Measurements from ENCODE around the gene CALR. TPM values are rescaled to one million over a fixed set of nuclear protein-coding genes. Genes with fewer than 3 reads are reported as not detected.
"Not testable (repeated sequence)": the region's sequence is repeated elsewhere in the genome, so short reads cannot be mapped to it uniquely, and the experiment has no call there.

Gene CALR
- polyA plus RNA-seq, 1 donor (not counting 4 experiments of a cell fraction or from before 2014, with no cell fraction given), result 899 TPM

GRCh38 chr19:12955996-12956395, 17.6 kb downstream of the CALR start:
- Histone ChIP-seq H3K4me3 (ENCODE audit: control insufficient read depth in 2 of 3, extremely low read depth in 1 of 3, insufficient read depth in 2 of 3, low read depth in 1 of 3, low read length in 3 of 3) (peak overlapping the region; percentile 84 to 92 (median 89)), H4K20me1 (ENCODE audit: control insufficient read depth, extremely low read depth, insufficient read depth, low read length) (no peaks in the 10 kb centered on the region), H3K36me3 (ENCODE audit: control insufficient read depth in 2 of 2, extremely low read depth in 1 of 2, insufficient read depth in 2 of 2, low read length in 2 of 2) (peaks cover 18% of the 10 kb centered on the region in 2 experiments), H3K4me2 (ENCODE audit: control insufficient read depth, extremely low read depth, insufficient read depth, low read depth, low read length) (peak overlapping the region; percentile 93), H3K9me1 (ENCODE audit: control insufficient read depth, extremely low read depth, insufficient read depth, low read length) (peaks cover 2% of the 10 kb centered on the region), H3K27me3 (ENCODE audit: control insufficient read depth, extremely low read depth, insufficient read depth, low read length) (no peaks in the 10 kb centered on the region), H3K27ac (ENCODE audit: control insufficient read depth, insufficient read depth, low read length) (peak overlapping the region; percentile 80), H3K4me1 (ENCODE audit: control insufficient read depth, extremely low read depth, insufficient read depth, low read length) (peaks cover 26% of the 10 kb centered on the region), H3K9me3 (ENCODE audit: control insufficient read depth, low read depth, low read length) (no peaks in the 10 kb centered on the region), H3K9ac (ENCODE audit: control insufficient read depth, extremely low read depth, insufficient read depth, low read length) (peak overlapping the region; percentile 90), H2AFZ (ENCODE audit: control insufficient read depth, low read length) (no peak overlapping the region), H3K79me2 (ENCODE audit: control insufficient read depth, insufficient read depth, low read length) (peaks cover 37% of the 10 kb centered on the region)
- FAIRE-seq, result no peak
- dilution Hi-C loops (cut with MboI; ENCODE audit: extremely low pct_ligation_motif_present, low sequenced_read_pairs), result no loop called here
- no peak for TF ChIP-seq EZH2 (IDR thresholded peaks at IDR 0.05; ENCODE audit: low read length)
- no peak for TF ChIP-seq CTCF (optimal IDR thresholded peaks at IDR 0.05 in 1 of 3, IDR thresholded peaks at IDR 0.05 in 1 of 3, conservative IDR thresholded peaks at IDR 0.05 in 1 of 3; ENCODE audit: extremely low read depth in 1 of 3, insufficient read depth in 2 of 3, low read length in 3 of 3)
- DNase-seq (ENCODE audit: low read depth, low spot score), result no peak

GRCh38 chr19:12956446-12957388, 18.3 kb downstream of the CALR start, which contains the start of gene GADD45GIP1:
GADD45GIP1 (minus strand) TSS chr19:12957223; CDS start chr19:12957212, 11 bp downstream.
- dilution Hi-C loops (cut with MboI; ENCODE audit: extremely low pct_ligation_motif_present, low sequenced_read_pairs), result no loop called here
- Histone ChIP-seq H3K4me1 (ENCODE audit: control insufficient read depth, extremely low read depth, insufficient read depth, low read length) (peaks cover 26% of the 10 kb centered on the region), H3K9ac (ENCODE audit: control insufficient read depth, extremely low read depth, insufficient read depth, low read length) (peak within 1 kb of the TSS; percentile 90), H3K36me3 (ENCODE audit: control insufficient read depth in 2 of 2, extremely low read depth in 1 of 2, insufficient read depth in 2 of 2, low read length in 2 of 2) (peaks cover 14% of the 10 kb centered on the region in 2 experiments), H2AFZ (ENCODE audit: control insufficient read depth, low read length) (peak within 1 kb of the TSS; percentile 88), H3K27ac (ENCODE audit: control insufficient read depth, insufficient read depth, low read length) (peak within 1 kb of the TSS; percentile 80), H4K20me1 (ENCODE audit: control insufficient read depth, extremely low read depth, insufficient read depth, low read length) (no peaks in the 10 kb centered on the region), H3K4me2 (ENCODE audit: control insufficient read depth, extremely low read depth, insufficient read depth, low read depth, low read length) (peak within 1 kb of the TSS; percentile 93), H3K27me3 (ENCODE audit: control insufficient read depth, extremely low read depth, insufficient read depth, low read length) (no peaks in the 10 kb centered on the region), H3K79me2 (ENCODE audit: control insufficient read depth, insufficient read depth, low read length) (peaks cover 37% of the 10 kb centered on the region), H3K9me3 (ENCODE audit: control insufficient read depth, low read depth, low read length) (no peaks in the 10 kb centered on the region), H3K4me3 (ENCODE audit: control insufficient read depth in 2 of 3, extremely low read depth in 1 of 3, insufficient read depth in 2 of 3, low read depth in 1 of 3, low read length in 3 of 3) (peak within 1 kb of the TSS; percentile 84 to 92 (median 89)), H3K9me1 (ENCODE audit: control insufficient read depth, extremely low read depth, insufficient read depth, low read length) (peaks cover 2% of the 10 kb centered on the region)
- TF ChIP-seq EZH2 (IDR thresholded peaks at IDR 0.05; ENCODE audit: low read length), result no peak
- no peak for DNase-seq (ENCODE audit: low read depth, low spot score)
- FAIRE-seq, result no peak

- Histone ChIP-seq H3K9ac (ENCODE audit: control insufficient read depth, extremely low read depth, insufficient read depth, low read length) (peak overlapping the region; percentile 90), H3K4me1 (ENCODE audit: control insufficient read depth, extremely low read depth, insufficient read depth, low read length) (peaks cover 26% of the 10 kb centered on the region), H3K36me3 (ENCODE audit: control insufficient read depth in 2 of 2, extremely low read depth in 1 of 2, insufficient read depth in 2 of 2, low read length in 2 of 2) (peaks cover 9 to 14% of the 10 kb centered on the region in 2 experiments), H3K27ac (ENCODE audit: control insufficient read depth, insufficient read depth, low read length) (peak overlapping the region; percentile 80), H3K4me2 (ENCODE audit: control insufficient read depth, extremely low read depth, insufficient read depth, low read depth, low read length) (peak overlapping the region; percentile 41), H3K4me3 (ENCODE audit: control insufficient read depth in 2 of 3, extremely low read depth in 1 of 3, insufficient read depth in 2 of 3, low read depth in 1 of 3, low read length in 3 of 3) (peak overlapping the region; percentile 84 to 92 (median 89)), H3K79me2 (ENCODE audit: control insufficient read depth, insufficient read depth, low read length) (peaks cover 37% of the 10 kb centered on the region), H2AFZ (ENCODE audit: control insufficient read depth, low read length) (peak overlapping the region; percentile 88)
- dilution Hi-C loops (cut with MboI; ENCODE audit: extremely low pct_ligation_motif_present, low sequenced_read_pairs); H3K9me3 ChIP-seq (ENCODE audit: control insufficient read depth, low read depth, low read length); H3K27me3 ChIP-seq (ENCODE audit: control insufficient read depth, extremely low read depth, insufficient read depth, low read length); H3K9me1 ChIP-seq (ENCODE audit: control insufficient read depth, extremely low read depth, insufficient read depth, low read length); H4K20me1 ChIP-seq (ENCODE audit: control insufficient read depth, extremely low read depth, insufficient read depth, low read length); FAIRE-seq; DNase-seq (ENCODE audit: low read depth, low spot score): not testable (repeated sequence)
Measured at GRCh38 chr19:12957389-12957952, 19.1 kb downstream of the CALR start.

Data from keratinocyte (primary cell).